ENCODE measurements around the gene CEP70.

CEP70 gene

GRCh38 chr3:138448631-138449030 lies 145.4 kb downstream of the CEP70 start:
- no peak for DNase-seq

GRCh38 chr3:138445654-138446053 lies 148.4 kb downstream of the CEP70 start:
- no peak for DNase-seq

GRCh38 chr3:138445236-138445635 lies 148.8 kb downstream of the CEP70 start:
- no peak for DNase-seq

Data from CD4-positive, alpha-beta T cell treated with Interleukin-12 subunit alpha and Interleukin-12 subunit beta, for 1 hour (primary cell).